ENCODE data around the gene AOC2. TPM values are rescaled to one million over a fixed set of nuclear protein-coding genes. Genes with fewer than 3 reads are reported as not detected.

Gene AOC2
- total and polyA plus RNA-seq, 9 of the 15 experiments (the other 6 are each of a cell fraction or from before 2014, with no cell fraction given) = 0.08 to 0.91 (median 0.49) TPM

DNA sequence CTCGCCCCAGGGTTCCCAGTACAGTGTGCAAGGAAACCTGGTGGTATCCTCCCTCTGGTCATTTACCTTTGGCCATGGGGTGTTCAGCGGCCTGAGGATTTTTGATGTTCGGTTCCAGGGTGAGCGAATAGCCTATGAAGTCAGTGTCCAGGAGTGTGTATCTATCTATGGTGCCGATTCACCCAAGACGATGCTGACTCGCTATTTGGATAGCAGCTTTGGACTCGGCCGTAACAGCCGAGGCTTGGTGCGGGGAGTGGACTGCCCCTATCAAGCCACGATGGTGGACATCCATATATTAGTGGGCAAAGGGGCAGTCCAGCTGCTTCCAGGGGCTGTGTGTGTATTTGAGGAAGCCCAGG is 1.2 kb downstream of the AOC2 start:
- in situ Hi-C loops (cut with MboI) (no loop called here), intact Hi-C loops (cut with micrococcal nuclease) (no loop called here)
- TF ChIP-seq POU5F1 (IDR thresholded peaks at IDR 0.05; ENCODE audit: borderline replicate concordance, low read depth, low read length, partially characterized antibody) (no peak), ZNF512 (tag; IDR thresholded peaks at IDR 0.05) (no peak), TEAD4 (IDR thresholded peaks at IDR 0.05; ENCODE audit: low read length) (no peak), TEAD4 (CRISPR knock-in tag; IDR thresholded peaks at IDR 0.05; ENCODE audit: borderline replicate concordance) (no peak), USF2 (CRISPR knock-in tag; IDR thresholded peaks at IDR 0.05) (no peak), ZNF165 (CRISPR knock-in tag; IDR thresholded peaks at IDR 0.05; ENCODE audit: borderline replicate concordance) (no peak), WHSC1 (IDR thresholded peaks at IDR 0.05; ENCODE audit: low read length) (no peak), BCL6 (CRISPR knock-in tag; IDR thresholded peaks at IDR 0.05) (no peak), SREBF2 (CRISPR knock-in tag; IDR thresholded peaks at IDR 0.05) (no peak), NR0B1 (IDR thresholded peaks at IDR 0.05; ENCODE audit: partially characterized antibody) (no peak), ETV1 (tag; conservative IDR thresholded peaks at IDR 0.05; ENCODE audit: low read depth) (no peak), NBN (IDR thresholded peaks at IDR 0.05; ENCODE audit: low read depth) (no peak), GTF2B (IDR thresholded peaks at IDR 0.05; ENCODE audit: extremely low read depth, insufficient read length) (no peak), DDX20 (tag; IDR thresholded peaks at IDR 0.05; ENCODE audit: low read depth) (no peak), OTX1 (CRISPR knock-in tag; IDR thresholded peaks at IDR 0.05) (no peak), ZNF311 (CRISPR knock-in tag; IDR thresholded peaks at IDR 0.05) (no peak), RCOR1 (IDR thresholded peaks at IDR 0.05; ENCODE audit: borderline replicate concordance in 1 of 2, low read depth in 2 of 2, low read length in 2 of 2) (no peak), FOXM1 (IDR thresholded peaks at IDR 0.05; ENCODE audit: low read depth) (no peak), FOXM1 (CRISPR knock-in tag; IDR thresholded peaks at IDR 0.05; ENCODE audit: low read depth) (no peak), SETDB1 (IDR thresholded peaks at IDR 0.05; ENCODE audit: low read length) (no peak)
- no peak for FAIRE-seq
- no peak for DNase-seq (ENCODE audit: extremely low read depth in 1 of 4, low spot score in 3 of 4)
- no TSS peak for BruUV-seq (replicated peaks)
- Histone ChIP-seq H3K9ac (ENCODE audit: insufficient read depth in 1 of 2, low read depth in 2 of 2, low read length in 2 of 2) (no peak overlapping the region), H3K4me2 (ENCODE audit: insufficient read depth, low read length) (no peak overlapping the region), H4K20me1 (replicated peaks; ENCODE audit: control insufficient read depth, insufficient read depth, low read length) (0 out of 2 replicates have a peak, but pooled peaks cover 2% of the 10 kb centered on the region), H3K79me2 (ENCODE audit: control insufficient read depth, insufficient read depth, low read length) (no peaks in the 10 kb centered on the region; the same call in 2 of the 3 replicates), H3K9me3 (replicated peaks; ENCODE audit: control insufficient read depth, insufficient read depth, low read depth, low read length) (no peaks in the 10 kb centered on the region), H3K4me1 (replicated peaks in 1 of 2; ENCODE audit: control insufficient read depth in 2 of 2, insufficient read depth in 2 of 2, low read length in 2 of 2) (peaks cover 3 to 10% of the 10 kb centered on the region in 2 experiments; a peak in 3 of 5 replicates), H2AFZ (ENCODE audit: low read depth, low read length) (no peak overlapping the region), H3K27me3 (ENCODE audit: control insufficient read depth in 2 of 2, insufficient read depth in 2 of 2, low read length in 2 of 2) (no peaks in the 10 kb centered on the region), H3K9me1 (ENCODE audit: control insufficient read depth, insufficient read depth, low read length) (no peaks in the 10 kb centered on the region), H3K27ac (ENCODE audit: extremely low read depth, low read depth, low read length) (no peak overlapping the region), H3K4me3 (no peak overlapping the region), H3K36me3 (ENCODE audit: control insufficient read depth, insufficient read depth, low read length) (peaks cover 52% of the 10 kb centered on the region)
- WGBS (ENCODE audit: insufficient coverage, low coverage, missing lambda C conversion rate) = 91% methylated on average over 12 of the region's 12 CpGs
- no peak for ATAC-seq
- POLR2A ChIA-PET = interaction anchor here (0.6 to 1.9 kb wide), 10 partner anchors 7 to 153 kb away, joined by 3 to 6 read pairs (median 4); partner anchors contain the start of gene RPL27
- CTCF ChIA-PET (ENCODE audit: low intra/inter-chr PET ratio) = interaction anchor here (4.7 kb wide), 1 partner anchor 92 kb away, joined by 37 read pairs; no protein-coding TSS in a partner anchor
